GM18505 (cell line): Measurements from ENCODE around the gene ZNF487.
A peak's percentile ranks its signal among the peaks of the same experiment; 100 is the strongest.
"Not testable (repeated sequence)": the region's sequence is repeated elsewhere in the genome, so short reads cannot be mapped to it uniquely, and the experiment has no call there.

Experiments
- ATAC-seq: cut with Tn5 transposase; IDR thresholded peaks from one replicate; pipeline ENCODE4 v1.9.1; 2021; ENCODE audit not compliant: unreplicated experiment
- POLR2A ChIP-seq: IDR thresholded peaks from 4 replicates; pipeline ENCODE4 v1.6.1; 2011; ENCODE audit warnings: borderline replicate concordance; ENCODE audit not compliant: insufficient read depth, insufficient read length; ENCODE audit errors: extremely low read depth

Gene ZNF487

DNA sequence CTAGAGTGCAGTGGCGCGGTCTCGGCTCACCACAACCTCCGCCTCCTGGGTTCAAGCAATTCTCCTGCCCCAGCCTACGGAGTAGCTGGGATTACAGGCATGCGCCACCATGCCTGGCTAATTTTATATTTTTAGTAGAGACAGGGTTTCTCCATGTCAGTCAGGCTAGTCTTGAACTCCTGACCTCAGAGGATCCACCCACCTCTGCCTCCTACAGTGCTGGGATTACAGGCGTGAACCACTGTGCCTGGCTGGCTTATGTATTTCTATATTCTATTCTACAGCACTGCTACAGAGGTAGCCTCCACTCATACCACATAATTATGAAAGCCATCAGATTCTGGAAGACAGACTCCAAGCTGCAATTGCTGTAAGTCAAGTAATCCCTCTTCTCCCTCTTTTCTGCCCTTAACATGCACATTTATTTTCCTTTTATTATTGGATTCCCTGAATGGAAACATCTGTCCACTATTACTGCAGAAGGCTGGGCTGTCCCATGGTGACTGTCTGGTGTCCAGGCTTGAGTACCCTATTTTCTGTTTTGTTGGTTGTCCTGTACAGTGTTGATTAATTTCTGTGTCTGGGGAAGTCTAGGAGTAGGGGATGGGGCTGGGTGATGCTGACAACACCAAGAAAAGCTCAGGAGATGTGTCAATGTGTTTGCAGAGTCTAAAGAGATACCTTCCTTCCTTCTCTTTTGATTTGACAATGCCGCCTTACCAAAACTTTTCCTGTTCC is 5.8 kb upstream of the ZNF487 start:
- no peak for ATAC-seq
- no peak for TF ChIP-seq POLR2A

DNA sequence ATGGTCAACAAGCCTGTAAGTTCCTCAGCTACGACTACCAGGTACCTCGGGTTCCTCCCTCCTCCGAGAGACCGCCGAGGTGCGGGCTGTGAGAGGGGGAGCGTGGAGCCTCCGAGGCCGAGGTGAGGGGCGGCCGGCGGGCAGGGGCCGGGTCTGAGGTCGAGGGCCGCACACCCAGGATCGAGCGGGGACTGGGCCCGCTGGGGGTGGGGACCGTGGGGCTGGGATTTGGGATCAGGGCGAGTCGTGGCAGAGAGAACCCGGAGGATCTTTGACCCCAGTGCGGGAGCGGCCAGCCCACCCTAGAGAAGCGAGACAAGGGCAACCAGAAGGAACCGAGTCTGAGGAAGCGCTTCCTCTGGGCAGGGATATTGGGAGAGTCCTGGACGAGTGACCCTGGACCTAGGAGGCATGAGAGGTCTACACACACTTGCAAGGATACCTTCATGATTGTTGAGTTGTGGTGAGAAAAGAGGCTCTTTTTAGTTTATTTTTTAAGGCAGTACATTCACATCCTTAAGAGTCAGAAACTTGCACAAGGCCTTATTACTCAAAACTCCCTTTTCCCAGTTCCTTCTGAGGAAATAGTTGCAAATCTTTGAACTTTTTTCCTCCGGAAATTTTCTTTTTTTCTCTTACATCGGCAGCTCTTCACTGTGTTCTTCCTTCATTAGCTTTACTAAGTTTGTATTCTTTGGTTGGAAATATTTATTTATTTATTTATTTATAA is 395 bp downstream of the ZNF487 start:
- no peak for TF ChIP-seq POLR2A
- peak; percentile 0 for ATAC-seq

- TF ChIP-seq POLR2A, result no peak
- ATAC-seq, result no peak
Measured at GRCh38 chr10:43440463-43441134, 3.7 kb downstream of the ZNF487 start.

DNA sequence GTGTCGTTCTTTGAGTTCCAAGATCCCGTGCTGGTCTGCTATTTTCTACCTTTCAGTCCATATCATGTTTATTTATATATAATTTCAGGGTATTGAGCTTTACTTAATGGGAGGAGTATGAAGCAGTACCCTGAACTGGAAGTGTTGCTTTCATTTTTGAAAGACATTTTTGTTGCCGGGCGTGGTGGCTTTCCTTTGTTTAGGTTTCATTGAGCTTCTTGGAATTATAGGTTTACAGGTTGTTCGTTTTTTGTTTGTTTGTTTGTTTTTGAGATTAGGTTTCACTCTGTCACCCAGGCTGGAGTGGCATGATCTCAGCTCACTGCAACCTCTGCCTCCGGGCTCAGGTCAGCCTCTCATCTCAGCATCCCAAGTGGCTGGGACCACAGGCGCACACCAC is 7.4 kb downstream of the ZNF487 start:
- TF ChIP-seq POLR2A, result no peak
- no peak for ATAC-seq

- no peak for ATAC-seq
- TF ChIP-seq POLR2A, result no peak
Measured at GRCh38 chr10:43444897-43445466, 8.1 kb downstream of the ZNF487 start.

- ATAC-seq, result not testable (repeated sequence)
Measured at GRCh38 chr10:43446219-43447017, 9.5 kb downstream of the ZNF487 start.

GRCh38 chr10:43448742-43449141 is 11.8 kb downstream of the ZNF487 start:
- ATAC-seq, result no peak
- TF ChIP-seq POLR2A, result no peak

DNA sequence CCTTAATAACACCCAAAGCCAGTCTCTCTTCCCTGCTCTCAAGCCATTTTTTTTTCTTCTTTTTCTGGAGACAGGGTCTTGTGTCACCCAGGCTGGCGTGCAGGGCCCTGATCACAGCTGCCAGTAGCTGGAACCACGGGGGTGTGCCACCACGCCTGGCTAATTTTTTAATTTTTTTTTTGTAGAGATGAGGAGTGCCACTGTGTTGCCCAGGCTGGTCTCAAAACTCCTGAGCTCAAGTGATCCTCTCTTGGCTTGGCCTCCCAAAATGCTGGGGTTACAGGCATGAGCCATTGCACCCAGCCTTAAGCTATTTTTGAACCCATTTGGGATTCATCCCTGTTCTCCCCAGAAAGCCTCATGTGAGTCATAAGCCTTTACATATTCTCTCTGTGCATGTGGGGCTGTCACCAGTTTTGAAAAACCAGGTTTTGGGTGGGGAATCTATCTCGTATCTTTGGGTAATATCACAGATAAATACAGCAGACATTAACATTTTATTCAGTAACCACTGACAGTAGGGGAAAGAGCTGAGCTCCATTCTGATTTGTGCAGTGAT is 15.5 kb downstream of the ZNF487 start:
- TF ChIP-seq POLR2A, result no peak
- ATAC-seq, result no peak

DNA sequence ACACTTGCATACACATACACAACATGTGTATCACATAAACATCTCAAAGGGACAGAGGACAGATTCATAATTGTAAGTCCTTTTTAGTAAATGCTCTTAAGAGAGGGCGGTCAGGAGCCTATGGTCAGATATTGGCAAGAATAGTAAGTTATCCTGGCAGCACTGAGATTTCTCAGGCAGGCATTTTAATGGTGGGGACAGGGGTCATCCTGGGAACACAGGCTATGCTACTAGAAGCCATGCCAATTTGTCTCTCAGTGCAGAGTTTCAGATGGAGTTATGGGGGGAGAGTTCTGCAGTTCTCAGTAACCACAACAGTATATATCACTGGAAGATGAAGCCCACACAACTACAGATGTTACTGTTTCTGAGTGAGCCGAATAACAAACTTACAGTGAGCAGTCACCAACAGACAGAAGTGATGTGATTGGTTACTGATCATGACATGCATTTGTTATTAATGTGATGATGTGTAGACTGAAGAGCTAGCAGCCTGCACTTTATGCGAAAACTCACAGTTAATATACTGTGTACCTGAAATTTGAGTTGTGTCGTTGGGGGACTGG is 16.4 kb downstream of the ZNF487 start:
- peak; percentile 23 for ATAC-seq
- no peak for TF ChIP-seq POLR2A

GRCh38 chr10:43454025-43454424 is 17.1 kb downstream of the ZNF487 start:
- ATAC-seq, result not testable (repeated sequence)

DNA sequence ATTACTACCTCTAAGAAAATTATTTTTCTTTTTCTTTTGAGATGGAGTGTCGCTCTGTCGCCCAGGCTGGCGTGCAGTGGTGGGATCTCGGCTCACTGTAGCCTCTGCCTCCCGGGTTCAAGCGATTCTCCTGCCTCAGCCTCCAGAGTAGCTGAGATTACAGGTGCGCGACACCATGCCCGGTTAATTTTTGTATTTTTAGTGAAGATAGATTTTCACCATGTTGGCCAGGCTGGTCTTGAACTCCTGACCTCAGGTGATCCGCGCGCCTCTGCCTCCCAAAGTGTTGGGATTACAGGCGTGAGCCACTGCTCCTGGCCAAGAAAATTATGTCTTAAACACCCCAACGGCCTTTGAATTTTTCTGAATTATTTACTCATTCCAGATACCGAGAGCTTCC is 19.6 kb downstream of the ZNF487 start:
- not testable (repeated sequence) for ATAC-seq

GRCh38 chr10:43458227-43458626 is 21.3 kb downstream of the ZNF487 start:
- ATAC-seq, result no peak
- TF ChIP-seq POLR2A, result no peak

DNA sequence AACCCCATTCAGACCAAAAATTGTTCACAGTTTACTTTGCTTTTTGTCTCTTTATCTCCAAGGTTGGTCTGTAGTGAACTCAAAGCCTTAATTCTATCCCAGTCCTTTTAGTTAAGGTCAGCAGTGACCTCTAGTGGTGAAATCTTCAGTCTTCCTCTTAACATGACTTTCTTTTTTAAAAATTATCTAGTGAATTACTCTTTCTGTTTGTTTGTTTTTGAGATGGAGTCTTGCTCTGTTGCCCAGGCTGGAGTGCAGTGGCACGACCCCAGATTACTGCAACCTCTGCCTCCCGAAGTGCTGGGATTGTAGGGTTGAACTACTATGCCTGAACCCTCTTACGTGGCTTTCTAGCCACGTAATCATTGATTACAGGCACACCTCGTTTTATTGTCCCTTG is 25.0 kb downstream of the ZNF487 start:
- ATAC-seq, result peak; percentile 77
- no peak for TF ChIP-seq POLR2A

GRCh38 chr10:43465086-43465735 is 28.3 kb downstream of the ZNF487 start:
- not testable (repeated sequence) for ATAC-seq

DNA sequence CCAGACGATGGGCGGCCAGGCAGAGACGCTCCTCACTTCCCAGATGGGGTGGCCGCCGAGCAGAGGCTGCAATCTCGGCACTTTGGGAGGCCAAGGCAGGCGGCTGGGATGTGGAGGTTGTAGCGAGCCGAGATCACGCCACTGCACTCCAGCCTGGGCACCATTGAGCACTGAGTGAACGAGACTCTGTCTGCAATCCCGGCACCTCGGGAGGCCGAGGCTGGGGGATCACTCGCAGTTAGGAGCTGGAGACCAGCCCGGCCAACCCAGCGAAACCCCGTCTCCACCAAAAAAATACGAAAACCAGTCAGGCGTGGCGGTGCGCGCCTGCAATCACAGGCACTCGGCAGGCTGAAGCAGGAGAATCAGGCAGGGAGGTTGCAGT is 28.8 kb downstream of the ZNF487 start:
- not testable (repeated sequence) for ATAC-seq
